ENCODE results near the gene NGFR.

Gene NGFR

GRCh38 chr17:49518346-49519078, 23.4 kb downstream of the NGFR start:
- no peak for DNase-seq

DNA sequence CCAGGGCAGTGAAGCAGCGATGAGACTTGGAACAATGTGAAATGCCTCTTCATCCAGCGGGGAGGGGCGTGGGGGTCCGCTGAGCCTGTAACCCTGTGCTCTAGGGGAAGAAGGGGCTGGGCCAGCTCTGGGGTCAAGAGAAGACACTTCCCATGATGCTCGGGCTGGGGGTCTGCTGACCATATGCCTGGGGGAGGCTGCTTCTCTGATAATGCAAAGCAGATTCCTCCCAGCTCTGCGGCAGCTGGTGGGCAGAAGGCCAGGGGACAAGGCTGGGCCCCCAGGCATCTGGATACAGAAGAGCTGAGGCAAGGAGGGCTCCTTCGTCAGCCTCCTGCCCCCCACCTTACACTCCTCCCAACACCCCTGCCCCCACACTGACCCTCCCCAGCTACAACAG, 24.7 kb downstream of the NGFR start:
- no peak for DNase-seq

GRCh38 chr17:49520386-49521087, 25.4 kb downstream of the NGFR start:
- no peak for DNase-seq

GRCh38 chr17:49521088-49521450, 26.0 kb downstream of the NGFR start:
- no peak for DNase-seq

- no peak for DNase-seq
Observed at GRCh38 chr17:49521471-49522356, 26.6 kb downstream of the NGFR start.

GRCh38 chr17:49522357-49522890, 27.3 kb downstream of the NGFR start:
- no peak for DNase-seq

DNA sequence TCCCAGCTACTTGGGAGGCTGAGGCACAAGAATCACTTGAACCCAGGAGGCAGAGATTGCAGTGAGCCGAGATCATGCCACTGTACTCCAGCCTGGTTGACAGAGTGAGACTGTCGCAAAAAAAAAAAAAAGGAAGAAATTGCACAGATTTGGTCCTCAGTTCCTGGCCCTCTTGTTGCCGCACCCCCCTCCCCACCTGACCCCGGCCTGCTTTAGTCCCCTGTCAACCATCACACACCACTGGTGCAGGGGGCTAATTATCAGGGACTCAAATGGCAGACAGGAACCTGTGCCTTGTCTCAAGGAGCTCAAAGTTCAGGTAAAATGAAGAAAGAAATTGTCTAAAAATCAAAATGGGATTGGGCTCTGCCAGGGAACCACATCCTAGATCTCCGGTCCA, 28.1 kb downstream of the NGFR start:
- DNase-seq = no peak

DNA sequence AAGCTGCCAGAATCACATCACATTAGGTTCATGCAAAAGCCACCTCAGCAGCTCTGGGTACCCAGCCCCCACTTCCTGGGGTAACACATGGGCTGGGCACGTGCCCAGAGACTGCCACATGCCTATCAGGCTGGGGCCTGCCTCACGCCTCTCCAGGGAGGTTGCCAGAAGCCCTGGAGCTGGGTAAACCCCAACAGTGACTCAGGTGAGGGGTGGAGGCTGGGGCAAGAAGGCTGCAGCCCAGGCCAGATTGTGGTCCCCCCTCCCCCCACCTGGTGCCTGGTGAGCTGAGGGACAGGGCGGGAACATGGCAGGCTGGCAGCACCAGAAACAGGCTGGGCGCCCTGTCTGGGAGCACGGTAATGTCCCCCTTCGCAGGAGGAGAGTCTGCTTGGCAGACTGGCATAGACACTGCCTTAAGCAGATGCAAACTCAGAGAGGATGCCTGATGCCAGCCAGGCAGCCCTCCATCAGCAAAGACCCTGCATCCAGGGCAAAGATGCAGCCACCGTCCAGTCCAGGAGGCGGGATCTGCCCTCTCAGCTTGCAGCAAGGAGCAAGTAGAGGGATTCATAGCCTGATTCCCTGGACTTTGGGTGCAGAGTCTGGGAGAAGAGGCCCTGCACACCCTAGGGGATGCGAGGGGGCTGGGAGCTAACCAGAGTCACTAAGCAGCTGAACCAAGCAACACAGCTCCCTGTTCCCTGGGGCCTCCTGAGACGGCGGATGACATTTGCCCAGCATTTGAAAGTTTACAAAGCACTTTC, 28.8 kb downstream of the NGFR start:
- peak; percentile 56 for DNase-seq

- DNase-seq = no peak
Observed at GRCh38 chr17:49524473-49525359, 29.6 kb downstream of the NGFR start.

- DNase-seq = no peak
Observed at GRCh38 chr17:49525831-49526741, 31.0 kb downstream of the NGFR start.

DNA sequence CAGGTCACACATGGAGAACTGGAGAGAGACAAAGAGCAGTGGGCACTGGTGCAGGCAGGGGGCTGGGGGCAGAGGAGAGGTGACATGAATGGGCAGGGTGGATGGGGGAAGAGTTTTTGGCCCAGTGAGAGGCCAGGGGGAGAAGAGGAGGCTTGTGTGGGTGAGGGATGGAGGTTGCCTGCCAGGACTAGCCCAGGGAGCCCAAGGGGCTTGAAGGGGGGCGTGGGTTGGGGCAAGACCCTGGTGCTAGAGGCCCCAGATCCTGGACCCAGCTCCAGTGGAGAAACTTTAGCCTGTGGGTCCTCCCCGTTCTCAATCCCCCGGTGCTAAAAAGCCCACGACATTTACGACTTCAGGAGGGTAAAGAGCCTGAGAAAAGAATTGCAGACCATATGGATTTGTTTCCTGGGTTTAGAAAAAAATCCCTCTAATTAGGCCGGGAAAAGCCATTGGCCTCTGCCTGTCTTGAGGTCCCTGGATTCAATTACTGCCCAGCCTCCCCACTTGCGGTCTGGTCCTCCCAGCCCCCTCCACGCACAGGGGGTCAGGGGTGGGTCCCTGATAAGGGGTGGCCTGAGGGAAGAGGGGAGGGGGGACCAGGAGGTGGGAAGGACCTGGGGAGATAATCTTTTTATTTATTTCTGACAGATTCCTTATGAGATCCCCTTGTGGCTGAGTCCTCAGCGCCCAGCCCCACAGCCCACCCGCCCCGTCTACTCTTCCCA, 33.0 kb downstream of the NGFR start:
- DNase-seq = no peak

DNA sequence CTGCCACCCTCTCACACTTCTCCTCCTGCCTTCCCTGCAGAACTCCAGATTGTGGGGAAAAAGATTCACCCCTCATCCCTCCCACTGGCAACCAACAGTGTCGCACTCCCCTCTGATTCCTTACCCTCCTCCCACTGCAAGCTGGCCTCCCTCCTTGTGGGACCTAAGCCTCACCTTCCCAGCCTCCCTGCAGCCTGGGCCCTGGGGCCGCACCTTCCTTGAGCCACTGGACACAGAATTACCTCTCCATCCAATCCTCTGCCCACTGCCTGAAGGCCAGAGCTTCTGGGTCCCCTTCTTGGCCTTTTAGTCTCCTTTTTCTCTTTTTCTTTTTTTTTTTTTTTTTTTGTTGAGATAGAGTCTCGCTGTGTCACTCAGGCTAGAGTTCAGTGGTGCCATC, 33.9 kb downstream of the NGFR start:
- DNase-seq = no peak

- no peak for DNase-seq
Observed at GRCh38 chr17:49530118-49530517, 35.0 kb downstream of the NGFR start.

GRCh38 chr17:49543860-49544259, 48.8 kb downstream of the NGFR start:
- DNase-seq = no peak

GRCh38 chr17:49545007-49545660, 50.0 kb downstream of the NGFR start:
- DNase-seq = no peak

DNA sequence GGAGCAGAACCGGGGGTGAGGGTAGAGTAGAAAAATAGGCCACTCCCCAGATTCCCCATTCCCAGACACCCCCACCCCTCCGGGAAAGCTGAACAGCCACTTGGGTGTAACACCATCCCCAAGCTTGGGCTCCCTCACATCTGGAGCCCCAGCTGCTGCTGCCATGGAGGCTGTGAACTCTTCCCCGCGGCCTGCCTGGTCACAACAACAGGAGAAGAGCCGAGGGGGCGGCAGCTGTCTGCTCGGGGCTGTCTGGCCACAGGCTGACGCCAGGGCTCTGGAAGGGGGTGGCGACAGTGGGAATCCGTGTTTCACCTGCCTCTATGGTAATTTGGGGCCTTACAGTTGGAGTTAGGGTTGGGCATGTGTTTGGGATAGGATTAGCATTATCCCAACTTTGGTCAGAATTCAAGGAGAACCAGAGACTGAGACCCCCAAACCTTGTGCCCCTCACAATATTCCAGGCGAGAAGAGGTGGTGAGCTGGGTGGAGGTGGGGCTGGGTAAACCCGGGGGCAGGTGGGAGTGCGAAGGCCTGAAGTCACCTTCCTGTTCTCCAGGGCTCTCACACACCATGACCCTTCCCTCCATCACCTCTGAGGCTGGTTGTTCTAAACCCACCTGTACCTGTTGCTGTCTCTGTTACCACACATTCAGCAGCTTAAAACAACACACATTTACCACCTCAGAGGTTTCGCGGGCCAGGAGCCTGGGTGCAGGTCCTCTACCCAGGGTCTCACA, 50.9 kb downstream of the NGFR start:
- DNase-seq = no peak

GRCh38 chr17:49546546-49547535, 51.7 kb downstream of the NGFR start:
- no peak for DNase-seq
